C4-2B (cell line): ENCODE results near the gene COTL1.

Source experiments
- ZFX ChIP-seq: fragments of 450-650 bp; IDR thresholded peaks from 2 replicates; pipeline ENCODE4 v1.6.1; 2017
- TF ChIP-seq, protein P1 (sequence below): fragments of 450-650 bp; conservative IDR thresholded peaks from 2 replicates; pipeline ENCODE4 v1.5.1; 2017; ENCODE audit warnings: mild to moderate bottlenecking

GRCh38 chr16:84608282-84608681 lies 9.6 kb downstream of the COTL1 start:
- TF ChIP-seq, protein P1, sequence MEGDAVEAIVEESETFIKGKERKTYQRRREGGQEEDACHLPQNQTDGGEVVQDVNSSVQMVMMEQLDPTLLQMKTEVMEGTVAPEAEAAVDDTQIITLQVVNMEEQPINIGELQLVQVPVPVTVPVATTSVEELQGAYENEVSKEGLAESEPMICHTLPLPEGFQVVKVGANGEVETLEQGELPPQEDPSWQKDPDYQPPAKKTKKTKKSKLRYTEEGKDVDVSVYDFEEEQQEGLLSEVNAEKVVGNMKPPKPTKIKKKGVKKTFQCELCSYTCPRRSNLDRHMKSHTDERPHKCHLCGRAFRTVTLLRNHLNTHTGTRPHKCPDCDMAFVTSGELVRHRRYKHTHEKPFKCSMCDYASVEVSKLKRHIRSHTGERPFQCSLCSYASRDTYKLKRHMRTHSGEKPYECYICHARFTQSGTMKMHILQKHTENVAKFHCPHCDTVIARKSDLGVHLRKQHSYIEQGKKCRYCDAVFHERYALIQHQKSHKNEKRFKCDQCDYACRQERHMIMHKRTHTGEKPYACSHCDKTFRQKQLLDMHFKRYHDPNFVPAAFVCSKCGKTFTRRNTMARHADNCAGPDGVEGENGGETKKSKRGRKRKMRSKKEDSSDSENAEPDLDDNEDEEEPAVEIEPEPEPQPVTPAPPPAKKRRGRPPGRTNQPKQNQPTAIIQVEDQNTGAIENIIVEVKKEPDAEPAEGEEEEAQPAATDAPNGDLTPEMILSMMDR, result no peak
- TF ChIP-seq ZFX, result no peak
